ENCODE data around the gene STK11. TPM values are rescaled to one million over a fixed set of nuclear protein-coding genes. Genes with fewer than 3 reads are reported as not detected.

The STK11 gene
- total RNA-seq, 1 donor from 2014 or later: 64.8 TPM

- peaks cover 8% of the 10 kb centered on the region for H3K36me3 Mint-ChIP-seq
Observed at GRCh38 chr19:1210227-1210538, 4.6 kb downstream of the STK11 start.

GRCh38 chr19:1211494-1212234 is 6.1 kb downstream of the STK11 start:
- Mint-ChIP-seq H3K27ac (no peak overlapping the region), H3K4me3 (peak overlapping the region; percentile 60), H3K4me1 (ENCODE audit: unreplicated experiment) (peaks cover 15% of the 10 kb centered on the region), H3K27me3 (no peaks in the 10 kb centered on the region), H3K36me3 (peaks cover 8% of the 10 kb centered on the region), H3K9me3 (no peaks in the 10 kb centered on the region)
- no peak for TF ChIP-seq CTCF (conservative IDR thresholded peaks at IDR 0.05)
- DNase-seq (ENCODE audit: extremely low spot score, unreplicated experiment): peak; percentile 65

More at GRCh38 chr19:1210227-1210538, 4.6 kb downstream of the STK11 start:
- TF ChIP-seq CTCF (conservative IDR thresholded peaks at IDR 0.05): no peak
- DNase-seq (ENCODE audit: extremely low spot score, unreplicated experiment): no peak
- peaks cover 15% of the 10 kb centered on the region for H3K4me1 Mint-ChIP-seq (ENCODE audit: unreplicated experiment)
- no peaks in the 10 kb centered on the region for H3K9me3 Mint-ChIP-seq
- H3K27me3 Mint-ChIP-seq: no peaks in the 10 kb centered on the region
- H3K4me3 Mint-ChIP-seq: peak overlapping the region; percentile 69
- H3K27ac Mint-ChIP-seq: peak overlapping the region; percentile 46

- H3K9me3 Mint-ChIP-seq: no peaks in the 10 kb centered on the region
- H3K27ac Mint-ChIP-seq: peak overlapping the region; percentile 88
- DNase-seq (ENCODE audit: extremely low spot score, unreplicated experiment): peak; percentile 64
- peak overlapping the region; percentile 70 for H3K4me3 Mint-ChIP-seq
- no peak for TF ChIP-seq CTCF (conservative IDR thresholded peaks at IDR 0.05)
- H3K36me3 Mint-ChIP-seq: peaks cover 8% of the 10 kb centered on the region
- H3K4me1 Mint-ChIP-seq (ENCODE audit: unreplicated experiment): peaks cover 15% of the 10 kb centered on the region
- H3K27me3 Mint-ChIP-seq: no peaks in the 10 kb centered on the region
Observed at GRCh38 chr19:1213391-1214286, 8.1 kb downstream of the STK11 start.

- Mint-ChIP-seq H3K27ac (peak overlapping the region; percentile 88), H3K27me3 (no peaks in the 10 kb centered on the region), H3K4me1 (ENCODE audit: unreplicated experiment) (peaks cover 15% of the 10 kb centered on the region), H3K36me3 (peaks cover 8% of the 10 kb centered on the region), H3K9me3 (no peaks in the 10 kb centered on the region), H3K4me3 (no peak overlapping the region)
- TF ChIP-seq CTCF (conservative IDR thresholded peaks at IDR 0.05): no peak
- DNase-seq (ENCODE audit: extremely low spot score, unreplicated experiment): no peak
Observed at GRCh38 chr19:1214299-1214861, 8.8 kb downstream of the STK11 start.

- no peak overlapping the region for H3K4me3 Mint-ChIP-seq
- peaks cover 15% of the 10 kb centered on the region for H3K4me1 Mint-ChIP-seq (ENCODE audit: unreplicated experiment)
- TF ChIP-seq CTCF (conservative IDR thresholded peaks at IDR 0.05): no peak
- peaks cover 8% of the 10 kb centered on the region for H3K36me3 Mint-ChIP-seq
- DNase-seq (ENCODE audit: extremely low spot score, unreplicated experiment): no peak
- no peaks in the 10 kb centered on the region for H3K27me3 Mint-ChIP-seq
- H3K9me3 Mint-ChIP-seq: no peaks in the 10 kb centered on the region
- no peak overlapping the region for H3K27ac Mint-ChIP-seq
Observed at GRCh38 chr19:1214862-1215731, 9.5 kb downstream of the STK11 start.

All from type B pancreatic cell (in vitro differentiated cells).